T-cell (primary cell): ENCODE data around the gene MVB12B. TPM values are rescaled to one million over a fixed set of nuclear protein-coding genes. Genes with fewer than 3 reads are reported as not detected.

Experiments used
- ATAC-seq, 4 experiments: fragments of 200-7000 bp in 3 of 4; fragments of 150-1000 bp in 1 of 4; cut with Tn5 transposase; replicated peaks in 1 of 4; 1 replicate in 3 of 4; 2 replicates in 1 of 4; pipeline ENCODE4 v1.10.0; 2021; ENCODE audit warnings: moderate library complexity in 3 of 4, mild to moderate bottlenecking in 2 of 4, moderate number of reproducible peaks in 1 of 4
- CTCF ChIA-PET, 2 donors: fragments of 300-600 bp; sonication (Branson Sonifier 250); formaldehyde crosslinking; loops; one replicate each; lab custom pipeline; 2022; ENCODE audit warnings: antibody characterized with exemption in 2 of 2; lab: Charles Lee
- POLR2A ChIA-PET, 2 donors: fragments of 300-600 bp; sonication (Branson Sonifier 250); formaldehyde crosslinking; loops; one replicate each; lab custom pipeline; 2022; ENCODE audit warnings: antibody characterized with exemption in 2 of 2; lab: Charles Lee
- DNase-seq, 35 experiments: peaks; one replicate each; pipeline versions ENCODE4 v3.0.0 to v3.0.0-alpha.2; 2013 to 2023
- H3K27ac ChIP-seq: one replicate; pipeline ENCODE4 v1.5.1; 2013; ENCODE audit warnings: low read length
- H3K27me3 ChIP-seq, 2 experiments: replicated peaks in 1 of 2; 1 replicate in 1 of 2; 2 replicates in 1 of 2; pipeline versions ENCODE4 v1.6.1 to v1.7.0; 2013; ENCODE audit warnings: low read length in 1 of 2, mixed read lengths in 1 of 2; ENCODE audit not compliant: control insufficient read depth in 2 of 2, insufficient read depth in 2 of 2; ENCODE audit errors: extremely low read depth in 1 of 2
- H3K36me3 ChIP-seq, 2 donors: 1 replicate in 1 of 2; 2 replicates in 1 of 2; pipeline versions ENCODE4 v1.6.1 to v1.7.0; 2013; ENCODE audit warnings: low read length in 1 of 2; ENCODE audit not compliant: control insufficient read depth in 2 of 2, insufficient read depth in 1 of 2; ENCODE audit errors: extremely low read depth in 1 of 2
- H3K4me1 ChIP-seq, 2 experiments: 1 replicate in 1 of 2; 2 replicates in 1 of 2; pipeline versions ENCODE4 v1.6.1 to v1.7.0; 2013; ENCODE audit warnings: low read length in 2 of 2, mixed read lengths in 1 of 2; ENCODE audit not compliant: insufficient read depth in 2 of 2, control insufficient read depth in 1 of 2; ENCODE audit errors: extremely low read depth in 1 of 2
- H3K4me3 ChIP-seq, 2 donors: 1 replicate in 1 of 2; 2 replicates in 1 of 2; pipeline versions ENCODE4 v1.5.1 to v1.7.0; 2013; ENCODE audit warnings: mild to moderate bottlenecking in 2 of 2, low read length in 1 of 2, moderate library complexity in 1 of 2; ENCODE audit not compliant: control insufficient read depth in 1 of 2; ENCODE audit errors: extremely low read depth in 1 of 2
- H3K9me3 ChIP-seq: 2 replicates; pipeline ENCODE4 v1.7.0; 2013
- H3K27ac Mint-ChIP-seq, 2 donors: one replicate each; pipeline ENCODE4 v1.8.0; 2020 to 2021; ENCODE audit warnings: mild to moderate bottlenecking in 2 of 2, mixed read lengths in 2 of 2
- H3K27me3 Mint-ChIP-seq, 2 donors: one replicate each; pipeline ENCODE4 v1.8.0; 2021 to 2022; ENCODE audit warnings: mixed read lengths in 2 of 2
- H3K36me3 Mint-ChIP-seq: one replicate; pipeline ENCODE4 v1.8.0; 2021; ENCODE audit warnings: mixed read lengths
- H3K4me1 Mint-ChIP-seq, 3 donors: one replicate each; pipeline ENCODE4 v1.8.0; 2020 to 2022; ENCODE audit warnings: mixed read lengths in 3 of 3, mild to moderate bottlenecking in 1 of 3
- H3K4me3 Mint-ChIP-seq, 3 donors: one replicate each; pipeline ENCODE4 v1.8.0; 2020 to 2022; ENCODE audit warnings: mild to moderate bottlenecking in 3 of 3, mixed read lengths in 3 of 3, moderate library complexity in 3 of 3
- H3K9me3 Mint-ChIP-seq, 3 donors: one replicate each; pipeline ENCODE4 v1.8.0; 2020 to 2022; ENCODE audit warnings: mixed read lengths in 3 of 3
- WGBS: methylation state at CpG from one replicate; pipeline ENCODE4 v1.1.5; 2013; ENCODE audit warnings: missing lambda C conversion rate; ENCODE audit not compliant: insufficient coverage; 5-methylcytosine and 5-hydroxymethylcytosine counted together
- total RNA-seq, 35 experiments: library from RNA in 6 of 35; stranded (reverse) in 6 of 35; fragments of 120-200 nt in 1 of 35; gene quantifications; one replicate each; pipeline versions ENCODE4 v1.2.1 to v1.2.4 and lab custom pipeline; 2013 to 2026

MVB12B gene
- total RNA-seq, 5 donors from 2014 or later (not counting 1 experiment from before 2014, with no cell fraction given), result 8.2 to 25.2 (median 10.6) TPM

- Mint-ChIP-seq H3K36me3 (peaks cover 45% of the 10 kb centered on the region), H3K27ac (no peak overlapping the region), H3K9me3 (peaks cover 0 to 37% (median 19%) of the 10 kb centered on the region in 3 donors), H3K4me1 (peaks cover 0 to 6% (median 4%) of the 10 kb centered on the region in 3 donors), H3K27me3 (no peaks in the 10 kb centered on the region), H3K4me3 (no peak overlapping the region)
- Histone ChIP-seq H3K4me1 (no peaks in the 10 kb centered on the region), H3K4me3 (no peak overlapping the region), H3K36me3 (no peaks in the 10 kb centered on the region), H3K27ac (no peak overlapping the region), H3K27me3 (no peaks in the 10 kb centered on the region), H3K9me3 (peaks cover 2% of the 10 kb centered on the region)
- POLR2A ChIA-PET, result interaction anchor here in 1 of 2 donors (0.6 kb wide), 1 partner anchor 12 kb away, joined by 3 read pairs; no protein-coding TSS in a partner anchor
- WGBS, result 94% methylated on average over 3 of the region's 3 CpGs
- CTCF ChIA-PET, result no interaction called here
- ATAC-seq, result no peak
- no peak for DNase-seq
These were observed 35.2 kb downstream of the MVB12B start for GRCh38 chr9:126361810-126362238.

GRCh38 chr9:126363250-126363649 lies 36.6 kb downstream of the MVB12B start:
- Mint-ChIP-seq H3K9me3 (peaks cover 0 to 37% (median 19%) of the 10 kb centered on the region in 3 donors), H3K4me3 (no peak overlapping the region), H3K27me3 (no peaks in the 10 kb centered on the region), H3K27ac (no peak overlapping the region), H3K36me3 (peaks cover 47% of the 10 kb centered on the region), H3K4me1 (peaks cover 0 to 6% (median 2%) of the 10 kb centered on the region in 3 donors)
- no peak for ATAC-seq
- Histone ChIP-seq H3K4me3 (no peak overlapping the region), H3K36me3 (no peaks in the 10 kb centered on the region), H3K27me3 (no peaks in the 10 kb centered on the region), H3K4me1 (no peaks in the 10 kb centered on the region), H3K9me3 (peaks cover 2% of the 10 kb centered on the region), H3K27ac (no peak overlapping the region)
- ChIA-PET POLR2A (no interaction called here), CTCF (no interaction called here)
- no peak for DNase-seq
- WGBS, result no CpG with 5 or more reads among the region's 6 CpGs

- Mint-ChIP-seq H3K27ac (no peak overlapping the region), H3K4me1 (peaks cover 0 to 6% (median 2%) of the 10 kb centered on the region in 3 donors), H3K27me3 (no peaks in the 10 kb centered on the region), H3K9me3 (peaks cover 0 to 37% (median 19%) of the 10 kb centered on the region in 3 donors), H3K36me3 (peaks cover 47% of the 10 kb centered on the region), H3K4me3 (no peak overlapping the region)
- H3K27ac ChIP-seq, result no peak overlapping the region
- CTCF ChIA-PET, result no interaction called here
- H3K36me3 ChIP-seq, result no peaks in the 10 kb centered on the region
- POLR2A ChIA-PET, result no interaction called here
- H3K4me1 ChIP-seq, result no peaks in the 10 kb centered on the region
- ATAC-seq (no peak), DNase-seq (no peak)
- 100% methylated on average over 4 of the region's 8 CpGs for WGBS
- H3K27me3 ChIP-seq, result no peaks in the 10 kb centered on the region
- H3K9me3 ChIP-seq, result peaks cover 2% of the 10 kb centered on the region
- H3K4me3 ChIP-seq, result no peak overlapping the region
These were observed 37.4 kb downstream of the MVB12B start for GRCh38 chr9:126363847-126364671.

GRCh38 chr9:126365780-126366179 lies 39.2 kb downstream of the MVB12B start:
- no peaks in the 10 kb centered on the region for H3K36me3 ChIP-seq
- ChIA-PET CTCF (no interaction called here), POLR2A (no interaction called here)
- Mint-ChIP-seq H3K27ac (no peak overlapping the region), H3K36me3 (peaks cover 35% of the 10 kb centered on the region), H3K4me3 (no peak overlapping the region), H3K4me1 (peaks cover 0 to 6% (median 2%) of the 10 kb centered on the region in 3 donors), H3K9me3 (peaks cover 0 to 24% (median 11%) of the 10 kb centered on the region in 3 donors), H3K27me3 (no peaks in the 10 kb centered on the region)
- ATAC-seq, result no peak
- H3K27ac ChIP-seq, result no peak overlapping the region
- DNase-seq, result no peak
- no peak overlapping the region for H3K4me3 ChIP-seq
- WGBS, result 100% methylated on average over 2 of the region's 3 CpGs
- no peaks in the 10 kb centered on the region for H3K9me3 ChIP-seq
- no peaks in the 10 kb centered on the region for H3K4me1 ChIP-seq
- H3K27me3 ChIP-seq, result no peaks in the 10 kb centered on the region

GRCh38 chr9:126366366-126367011 lies 39.9 kb downstream of the MVB12B start:
- no peaks in the 10 kb centered on the region for H3K9me3 ChIP-seq
- 96% methylated on average over 10 of the region's 13 CpGs for WGBS
- ChIA-PET CTCF (no interaction called here), POLR2A (no interaction called here)
- H3K27me3 Mint-ChIP-seq, result no peaks in the 10 kb centered on the region
- peaks cover 0 to 17% (median 11%) of the 10 kb centered on the region in 3 donors for H3K9me3 Mint-ChIP-seq
- no peaks in the 10 kb centered on the region for H3K4me1 ChIP-seq
- ATAC-seq (no peak), DNase-seq (no peak)
- H3K27me3 ChIP-seq, result no peaks in the 10 kb centered on the region
- H3K27ac Mint-ChIP-seq, result no peak overlapping the region
- peaks cover 29% of the 10 kb centered on the region for H3K36me3 Mint-ChIP-seq
- peaks cover 0 to 6% (median 2%) of the 10 kb centered on the region in 3 donors for H3K4me1 Mint-ChIP-seq
- no peak overlapping the region for H3K4me3 Mint-ChIP-seq
- no peaks in the 10 kb centered on the region for H3K36me3 ChIP-seq
- H3K4me3 ChIP-seq, result no peak overlapping the region
- H3K27ac ChIP-seq, result no peak overlapping the region

- no peak overlapping the region for H3K4me3 Mint-ChIP-seq
- H3K27ac ChIP-seq, result no peak overlapping the region
- ChIA-PET CTCF (no interaction called here), POLR2A (no interaction called here)
- H3K27me3 Mint-ChIP-seq, result no peaks in the 10 kb centered on the region
- 91% methylated on average over 13 of the region's 13 CpGs for WGBS
- no peaks in the 10 kb centered on the region for H3K9me3 ChIP-seq
- ATAC-seq, result no peak
- peaks cover 25% of the 10 kb centered on the region for H3K36me3 Mint-ChIP-seq
- no peak overlapping the region for H3K4me3 ChIP-seq
- no peaks in the 10 kb centered on the region for H3K4me1 ChIP-seq
- H3K9me3 Mint-ChIP-seq, result peaks cover 0 to 12% (median 9%) of the 10 kb centered on the region in 3 donors
- H3K36me3 ChIP-seq, result no peaks in the 10 kb centered on the region
- DNase-seq, result no peak
- H3K27ac Mint-ChIP-seq, result no peak overlapping the region
- no peaks in the 10 kb centered on the region for H3K27me3 ChIP-seq
- peaks cover 0 to 6% (median 2%) of the 10 kb centered on the region in 3 donors for H3K4me1 Mint-ChIP-seq
These were observed 40.5 kb downstream of the MVB12B start for GRCh38 chr9:126367139-126367538.
